ENCODE measurements around the gene XDH. TPM values are rescaled to one million over a fixed set of nuclear protein-coding genes. Genes with fewer than 3 reads are reported as not detected.

XDH gene
- polyA plus RNA-seq, 1 of the 3 experiments (the other 2 are of a cell fraction), result 0.33 TPM

- 49% methylated on average over 2 of the region's 2 CpGs for WGBS (ENCODE audit: low lambda C conversion rate)
- POLR2A ChIA-PET, result no interaction called here
Observed at GRCh38 chr2:31329081-31329625, 85.4 kb downstream of the XDH start.

More at GRCh38 chr2:31329081-31329625, 85.4 kb downstream of the XDH start:
- no peak overlapping the region for H3K4me3 ChIP-seq (ENCODE audit: low read depth in 2 of 2, low read length in 1 of 2)
- peaks cover 4% of the 10 kb centered on the region for H3F3A ChIP-seq (replicated peaks; ENCODE audit: insufficient read depth)
- TF ChIP-seq RXRA (IDR thresholded peaks at IDR 0.05; ENCODE audit: borderline replicate concordance, low read depth), result no peak
- TF ChIP-seq MXI1 (IDR thresholded peaks at IDR 0.05; ENCODE audit: low read depth, low read length), result no peak
- TF ChIP-seq ZBTB33 (IDR thresholded peaks at IDR 0.05; ENCODE audit: borderline replicate concordance, low read depth), result no peak
- no peak for TF ChIP-seq USF1 (IDR thresholded peaks at IDR 0.05; ENCODE audit: borderline replicate concordance, low read depth)
- TF ChIP-seq GATA2 (CRISPR knock-in tag; IDR thresholded peaks at IDR 0.05), result no peak
- TF ChIP-seq EP300 (IDR thresholded peaks at IDR 0.05; ENCODE audit: borderline replicate concordance in 1 of 2, low read depth in 1 of 2, low read length in 1 of 2), result no peak
- no peak for TF ChIP-seq SIN3A (IDR thresholded peaks at IDR 0.05; ENCODE audit: borderline replicate concordance, low read depth, low read length)
- TF ChIP-seq TAF1 (IDR thresholded peaks at IDR 0.05; ENCODE audit: borderline replicate concordance, low read depth, low read length), result no peak
- no peak for TF ChIP-seq USF2 (IDR thresholded peaks at IDR 0.05; ENCODE audit: borderline replicate concordance, low read depth, low read length)
- no peak for TF ChIP-seq IRF3 (IDR thresholded peaks at IDR 0.05; ENCODE audit: low read depth, low read length)
- TF ChIP-seq FOXM1 (IDR thresholded peaks at IDR 0.05; ENCODE audit: low read depth), result no peak
- TF ChIP-seq FOXJ3 (CRISPR knock-in tag; IDR thresholded peaks at IDR 0.05), result no peak
- TF ChIP-seq JUND (IDR thresholded peaks at IDR 0.05), result no peak
- no peak for TF ChIP-seq MEF2A (IDR thresholded peaks at IDR 0.05; ENCODE audit: borderline replicate concordance, low read depth)
- TF ChIP-seq SMC3 (IDR thresholded peaks at IDR 0.05; ENCODE audit: low read depth, low read length), result no peak
- no peak for TF ChIP-seq TEAD4 (IDR thresholded peaks at IDR 0.05; ENCODE audit: borderline replicate concordance, insufficient read depth)
- H3K36me3 ChIP-seq (replicated peaks in 1 of 2; ENCODE audit: control insufficient read depth in 1 of 2, insufficient read depth in 2 of 2, low read length in 1 of 2), result no peaks in the 10 kb centered on the region
- H3K27me3 ChIP-seq (ENCODE audit: insufficient read depth), result no peaks in the 10 kb centered on the region
- no peak overlapping the region for H3K9ac ChIP-seq
- H3K9me3 ChIP-seq, result no peaks in the 10 kb centered on the region
- H3K79me2 ChIP-seq (ENCODE audit: insufficient read depth), result no peaks in the 10 kb centered on the region
- H3K4me2 ChIP-seq, result no peak overlapping the region
- no peak overlapping the region for H2AFZ ChIP-seq (ENCODE audit: low read depth)
- H4K20me1 ChIP-seq (ENCODE audit: insufficient read depth), result no peaks in the 10 kb centered on the region
- no peaks in the 10 kb centered on the region for H3K9me2 ChIP-seq
- H3K27ac ChIP-seq (ENCODE audit: low read depth in 2 of 2, low read length in 1 of 2), result no peak overlapping the region
- H3K4me1 ChIP-seq (ENCODE audit: control insufficient read depth in 1 of 2, insufficient read depth in 2 of 2, low read depth in 1 of 2, low read length in 1 of 2), result peaks cover 3 to 18% of the 10 kb centered on the region in 2 experiments; a peak in 1 of 4 replicates
- CTCF ChIA-PET, result interaction anchor here (0.8 to 12.6 kb wide), 8 partner anchors 93 to 1164 kb away, joined by 3 to 223 read pairs (median 7); partner anchors contain the start of genes EHD3 and GALNT14
- no peak for DNase-seq

All from SK-N-SH (cell line).